ENCODE measurements around the gene OXGR1. TPM values are rescaled to one million over a fixed set of nuclear protein-coding genes. Genes with fewer than 3 reads are reported as not detected.

The OXGR1 gene
- total RNA-seq = 0.31 TPM

DNA sequence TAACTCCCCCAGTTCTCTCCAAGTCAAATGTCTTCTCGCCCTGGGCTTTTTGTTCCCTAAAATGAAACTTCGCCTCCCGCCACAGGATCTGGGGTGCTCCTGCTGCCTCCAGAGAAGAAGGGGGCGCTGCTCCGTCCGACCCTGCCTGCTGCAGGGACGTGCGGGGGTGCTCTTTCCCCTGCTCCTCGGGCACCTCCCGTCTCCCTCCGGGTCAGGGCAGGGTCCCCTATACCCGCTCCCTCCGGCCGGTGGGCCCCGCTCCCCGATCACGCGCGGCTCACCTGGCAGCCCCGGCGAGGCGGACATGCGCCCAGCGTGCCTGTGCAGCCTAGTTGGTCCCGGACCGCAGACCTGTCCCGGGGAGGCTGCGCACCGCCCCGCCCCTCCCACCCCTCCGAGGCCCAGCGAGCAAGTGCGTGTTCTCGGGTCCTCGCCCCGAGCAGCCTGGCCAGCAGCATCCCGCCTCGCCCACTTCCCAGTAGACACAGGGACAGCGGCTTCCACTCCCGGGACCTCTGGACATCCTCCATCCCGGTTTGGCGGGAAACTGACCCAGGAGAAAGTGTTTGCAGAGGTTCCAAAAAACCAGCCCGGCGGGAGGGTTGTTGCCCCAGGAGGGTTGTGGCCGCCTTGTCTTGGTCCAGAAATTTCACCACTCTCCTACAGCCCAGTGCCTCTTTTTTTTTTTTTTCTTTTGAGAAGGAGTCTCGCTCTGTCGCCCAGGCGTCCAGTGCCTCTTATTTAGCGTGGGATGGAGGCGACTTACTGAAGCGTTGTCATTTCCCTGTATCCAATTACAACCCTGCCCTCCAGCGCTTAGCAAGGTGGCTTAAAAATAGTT is at the start of gene OXGR1:
OXGR1 (minus strand) TSS at position 460 of the 841 bp plus-strand sequence. CDS start 6,717 bp downstream, outside the sequence.

Small RNAs within 50 kb of the gene (small RNA-seq; reads per million reads assigned to genes)
- not detected for gene RN7SKP7 (ENCODE audit: low replicate concordance)

Other genes with a start within 250 kb of the OXGR1 start
- gene MBNL2, start 227.9 kb upstream of the OXGR1 start, total RNA-seq = 27.9 TPM

Measured in parietal lobe (tissue), 2 donors.